Sigmoid colon (tissue), 7 donors: ENCODE results near the gene PLOD2. TPM values are rescaled to one million over a fixed set of nuclear protein-coding genes. Genes with fewer than 3 reads are reported as not detected.

Source experiments
- DNase-seq: peaks from one replicate; pipeline ENCODE4 v3.0.0-alpha.2; 2019
- H3K27ac ChIP-seq, 4 donors: fragments of 200-600 bp; sonication (generic); one replicate each; pipeline ENCODE4 v1.5.1; 2016 to 2019; ENCODE audit warnings: mild to moderate bottlenecking in 1 of 4
- H3K27me3 ChIP-seq, 3 donors: fragments of 200-600 bp; sonication (generic); one replicate each; pipeline ENCODE4 v1.5.1; 2019; ENCODE audit warnings: mild to moderate bottlenecking in 1 of 3
- H3K36me3 ChIP-seq, 4 donors: fragments of 200-600 bp; sonication (generic); one replicate each; pipeline ENCODE4 v1.5.1; 2016 to 2019
- H3K4me1 ChIP-seq, 4 donors: fragments of 200-600 bp; sonication (generic); one replicate each; pipeline ENCODE4 v1.5.1; 2017 to 2019
- H3K4me3 ChIP-seq, 4 donors: fragments of 200-600 bp; sonication (generic); one replicate each; pipeline ENCODE4 v1.5.1; 2017 to 2019; ENCODE audit warnings: mild to moderate bottlenecking in 2 of 4, moderate library complexity in 1 of 4
- H3K9me3 ChIP-seq, 4 donors: fragments of 200-600 bp in 3 of 4; sonication (generic) in 3 of 4; one replicate each; pipeline versions ENCODE4 v1.5.1 to v1.6.1; 2013 to 2019
- CTCF ChIP-seq, 4 experiments: fragments of 450-650 bp in 3 of 4; fragments of 200-600 bp in 1 of 4; IDR thresholded peaks; one replicate each; pipeline ENCODE4 v1.5.1; 2016 to 2019; ENCODE audit warnings: antibody characterized with exemption in 4 of 4, mild to moderate bottlenecking in 3 of 4, moderate library complexity in 2 of 4
- EP300 ChIP-seq, 4 donors: sonication (generic); formaldehyde crosslinking; IDR thresholded peaks; one replicate each; pipeline ENCODE4 v1.6.1; 2017; ENCODE audit warnings: antibody characterized with exemption in 4 of 4
- POLR2A ChIP-seq, 2 donors: fragments of 450-650 bp; IDR thresholded peaks; one replicate each; pipeline ENCODE4 v1.6.1; 2016; ENCODE audit warnings: antibody characterized with exemption in 2 of 2, mild to moderate bottlenecking in 2 of 2, moderate library complexity in 2 of 2
- POLR2AphosphoS5 ChIP-seq, 4 donors: sonication (generic); formaldehyde crosslinking; IDR thresholded peaks; one replicate each; pipeline ENCODE4 v1.6.1; 2017; ENCODE audit warnings: antibody characterized with exemption in 4 of 4
- WGBS, 2 donors: extraction: QIAGEN DNeasy Blood & Tissue Kit; methylation state at CpG; one replicate each; pipeline ENCODE4 v1.1.7; 2013; 5-methylcytosine and 5-hydroxymethylcytosine counted together
- intact Hi-C: fragments of 100-400 bp; cut with DNase I; formaldehyde crosslinking; loops from one replicate; pipeline ENCODE4 v1.15.1; 2023
- polyA plus RNA-seq, 3 donors: library from polyadenylated mRNA; stranded (reverse); fragments of 200-250 nt; gene quantifications; one replicate each; pipeline ENCODE4 v1.2.3, GENCODE V29; 2013
- total RNA-seq, 4 donors: library from RNA; depleted of rRNA; stranded (reverse); fragments of >200 nt; gene quantifications; one replicate each; pipeline ENCODE4 v1.1.0, GENCODE V29; 2016
- donor health status: healthy with polysubstance abuse.
- donor health status: Bipolar disorder and iron deficiency.
- donor health status: healthy.

The PLOD2 gene
- total and polyA plus RNA-seq, 7 donors = 13.6 to 79.9 (median 63.3) TPM

- intact Hi-C loops = no loop called here
- no peak overlapping the region for H3K4me3 ChIP-seq
- H3K4me1 ChIP-seq = peaks cover 0 to 53% (median 28%) of the 10 kb centered on the region in 4 donors
- no peaks in the 10 kb centered on the region for H3K27me3 ChIP-seq
- WGBS, 2 donors = 51 to 83% methylated on average over 1 of the region's 1 CpG
- TF ChIP-seq EP300 (IDR thresholded peaks at IDR 0.05) (no peak), POLR2A (IDR thresholded peaks at IDR 0.05) (no peak), POLR2AphosphoS5 (IDR thresholded peaks at IDR 0.05) (no peak), CTCF (IDR thresholded peaks at IDR 0.05) (no peak)
- peaks cover 0 to 11% (median 0%) of the 10 kb centered on the region in 4 donors for H3K36me3 ChIP-seq
- DNase-seq = no peak
- no peak overlapping the region for H3K27ac ChIP-seq
- H3K9me3 ChIP-seq = no peaks in the 10 kb centered on the region
Measured at GRCh38 chr3:146091397-146091796, 69.6 kb downstream of the PLOD2 start.

- intact Hi-C loops = no loop called here
- H3K4me1 ChIP-seq = peaks cover 0 to 53% (median 28%) of the 10 kb centered on the region in 4 donors
- peaks cover 0 to 20% (median 0%) of the 10 kb centered on the region in 4 donors for H3K36me3 ChIP-seq
- no peaks in the 10 kb centered on the region for H3K27me3 ChIP-seq
- 69 to 86% methylated on average over 2 of the region's 2 CpGs for WGBS, 2 donors
- no peak for DNase-seq
- no peak overlapping the region for H3K27ac ChIP-seq
- no peak overlapping the region for H3K4me3 ChIP-seq
- no peaks in the 10 kb centered on the region for H3K9me3 ChIP-seq
- TF ChIP-seq POLR2A (IDR thresholded peaks at IDR 0.05) (no peak), EP300 (IDR thresholded peaks at IDR 0.05) (no peak), CTCF (IDR thresholded peaks at IDR 0.05) (no peak), POLR2AphosphoS5 (IDR thresholded peaks at IDR 0.05) (no peak)
Measured at GRCh38 chr3:146090521-146090920, 70.5 kb downstream of the PLOD2 start.

- no peak for DNase-seq
- no peaks in the 10 kb centered on the region for H3K9me3 ChIP-seq
- WGBS, 2 donors = 89 to 92% methylated on average over 2 of the region's 2 CpGs
- no peaks in the 10 kb centered on the region for H3K27me3 ChIP-seq
- H3K27ac ChIP-seq = no peak overlapping the region
- intact Hi-C loops = no loop called here
- peaks cover 0 to 20% (median 0%) of the 10 kb centered on the region in 4 donors for H3K36me3 ChIP-seq
- H3K4me3 ChIP-seq = no peak overlapping the region
- peaks cover 0 to 48% (median 28%) of the 10 kb centered on the region in 4 donors for H3K4me1 ChIP-seq
- TF ChIP-seq POLR2AphosphoS5 (IDR thresholded peaks at IDR 0.05) = no peak
- TF ChIP-seq CTCF (IDR thresholded peaks at IDR 0.05) = no peak
- no peak for TF ChIP-seq EP300 (IDR thresholded peaks at IDR 0.05)
- no peak for TF ChIP-seq POLR2A (IDR thresholded peaks at IDR 0.05)
Measured at GRCh38 chr3:146088840-146089239, 72.1 kb downstream of the PLOD2 start.

GRCh38 chr3:146087116-146087515 is 73.9 kb downstream of the PLOD2 start:
- Histone ChIP-seq H3K4me1 (peaks cover 0 to 31% (median 16%) of the 10 kb centered on the region in 4 donors), H3K36me3 (peaks cover 0 to 20% (median 0%) of the 10 kb centered on the region in 4 donors), H3K9me3 (no peaks in the 10 kb centered on the region), H3K27ac (no peak overlapping the region), H3K27me3 (no peaks in the 10 kb centered on the region), H3K4me3 (no peak overlapping the region)
- TF ChIP-seq POLR2AphosphoS5 (IDR thresholded peaks at IDR 0.05) (no peak), CTCF (IDR thresholded peaks at IDR 0.05) (no peak), POLR2A (IDR thresholded peaks at IDR 0.05) (no peak), EP300 (IDR thresholded peaks at IDR 0.05) (no peak)
- WGBS, 2 donors = 75 to 87% methylated on average over 1 of the region's 1 CpG
- intact Hi-C loops = no loop called here
- DNase-seq = no peak

- peaks cover 0 to 20% (median 0%) of the 10 kb centered on the region in 4 donors for H3K36me3 ChIP-seq
- intact Hi-C loops = no loop called here
- no peak for TF ChIP-seq POLR2AphosphoS5 (IDR thresholded peaks at IDR 0.05)
- no peak for TF ChIP-seq POLR2A (IDR thresholded peaks at IDR 0.05)
- TF ChIP-seq EP300 (IDR thresholded peaks at IDR 0.05) = no peak
- no peak for TF ChIP-seq CTCF (IDR thresholded peaks at IDR 0.05)
- no peaks in the 10 kb centered on the region for H3K27me3 ChIP-seq
- no peaks in the 10 kb centered on the region for H3K9me3 ChIP-seq
- peaks cover 0 to 22% (median 13%) of the 10 kb centered on the region in 4 donors for H3K4me1 ChIP-seq
- no peak overlapping the region for H3K27ac ChIP-seq
- WGBS, 2 donors = 64 to 81% methylated on average over 3 of the region's 3 CpGs
- no peak overlapping the region for H3K4me3 ChIP-seq
- DNase-seq = no peak
Measured at GRCh38 chr3:146086211-146086610, 74.8 kb downstream of the PLOD2 start.
